Testis (tissue), 2 donors: ENCODE data around the gene GH2.

Experiments used
- CTCF ChIP-seq, 3 experiments: fragments of 450-650 bp in 2 of 3; fragments of 200-600 bp in 1 of 3; sonication (generic) in 1 of 3; IDR thresholded peaks; one replicate each; pipeline ENCODE4 v1.5.1; 2016 to 2019; ENCODE audit warnings: antibody characterized with exemption in 3 of 3, mild to moderate bottlenecking in 2 of 3, moderate library complexity in 1 of 3
- POLR2A ChIP-seq: fragments of 450-650 bp; IDR thresholded peaks from one replicate; pipeline ENCODE4 v1.6.1; 2017; ENCODE audit warnings: antibody characterized with exemption, mild to moderate bottlenecking, moderate library complexity

DNA sequence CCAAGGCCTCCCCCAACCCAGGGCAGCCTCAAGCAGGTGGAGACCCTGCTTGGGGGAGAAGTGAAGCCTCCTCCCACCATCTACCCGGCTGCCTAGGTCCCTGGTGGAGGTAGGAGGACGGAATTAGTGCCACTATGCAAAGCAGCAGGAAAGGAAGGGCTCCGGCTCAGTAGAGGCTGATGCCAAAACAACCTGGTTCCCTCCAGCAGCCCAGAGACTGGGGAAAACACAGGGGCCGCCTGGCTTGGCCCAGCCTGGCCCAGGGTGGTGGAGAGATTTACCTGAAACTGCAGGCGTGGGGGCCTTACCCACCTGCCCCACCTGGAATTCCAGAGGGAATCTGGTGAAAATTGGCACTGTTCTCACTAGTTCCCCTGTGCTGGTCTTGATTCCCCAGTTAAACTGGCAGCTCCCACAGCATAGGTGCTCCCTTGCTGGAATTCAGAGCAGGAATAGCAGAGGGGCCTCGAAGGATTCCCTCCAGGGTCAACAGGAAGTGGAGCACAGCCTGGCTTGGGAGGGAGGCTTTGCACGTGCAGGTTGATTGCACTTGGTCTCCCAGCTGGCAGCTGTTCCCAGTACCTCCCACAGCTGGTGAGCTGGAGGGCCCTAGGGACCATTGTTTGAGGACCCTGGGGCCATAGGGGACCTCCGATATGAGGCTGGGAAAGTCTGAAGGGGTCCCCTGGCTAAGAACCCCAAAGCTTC, 45.9 kb upstream of the GH2 start:
- TF ChIP-seq CTCF (IDR thresholded peaks at IDR 0.05) = no peak
- no peak for TF ChIP-seq POLR2A
